Type B pancreatic cell (in vitro differentiated cells): Measurements from ENCODE around the gene ORAI1. TPM values are rescaled to one million over a fixed set of nuclear protein-coding genes. Genes with fewer than 3 reads are reported as not detected.
A peak's percentile ranks its signal among the peaks of the same experiment; 100 is the strongest.
"Not testable (repeated sequence)": the region's sequence is repeated elsewhere in the genome, so short reads cannot be mapped to it uniquely, and the experiment has no call there.

Source experiments
- DNase-seq: peaks from one replicate; pipeline ENCODE4 v3.0.0; 2021; ENCODE audit warnings: mixed read lengths; ENCODE audit not compliant: unreplicated experiment; ENCODE audit errors: extremely low spot score
- H3K27ac Mint-ChIP-seq: 2 replicates; pipeline ENCODE4 v1.8.0; 2021; ENCODE audit warnings: mild to moderate bottlenecking, mixed read lengths
- H3K27me3 Mint-ChIP-seq: 2 replicates; pipeline ENCODE4 v1.8.0; 2021; ENCODE audit warnings: mixed read lengths
- H3K36me3 Mint-ChIP-seq: 2 replicates; pipeline ENCODE4 v1.8.0; 2021; ENCODE audit warnings: mixed read lengths
- H3K4me1 Mint-ChIP-seq: one replicate; pipeline ENCODE4 v1.8.0; 2021; ENCODE audit warnings: mixed read lengths; ENCODE audit not compliant: unreplicated experiment
- H3K4me3 Mint-ChIP-seq: 2 replicates; pipeline ENCODE4 v1.8.0; 2021; ENCODE audit warnings: mild to moderate bottlenecking, mixed read lengths
- H3K9me3 Mint-ChIP-seq: 2 replicates; pipeline ENCODE4 v1.8.0; 2021; ENCODE audit warnings: mixed read lengths
- CTCF ChIP-seq: fragments of 200-600 bp; sonication (generic); conservative IDR thresholded peaks from 2 replicates; pipeline ENCODE4 v1.5.0; 2021; ENCODE audit warnings: antibody characterized with exemption, mild to moderate bottlenecking
- total RNA-seq: library from RNA; stranded (reverse); gene quantifications from 2 replicates; pipeline ENCODE4 v1.2.1, GENCODE V29; 2021; ENCODE audit warnings: low replicate concordance

The ORAI1 gene
- total RNA-seq, 1 donor from 2014 or later, result 12.9 TPM

GRCh38 chr12:121678716-121679300 lies 52.5 kb downstream of the ORAI1 start:
- Mint-ChIP-seq H3K27ac (peak overlapping the region; percentile 42), H3K4me1 (peaks cover 16% of the 10 kb centered on the region)

GRCh38 chr12:121679661-121680197 lies 53.4 kb downstream of the ORAI1 start:
- not testable (repeated sequence) for H3K27ac Mint-ChIP-seq, H3K36me3 Mint-ChIP-seq, DNase-seq, H3K9me3 Mint-ChIP-seq, H3K4me3 Mint-ChIP-seq, H3K27me3 Mint-ChIP-seq
- peaks cover 16% of the 10 kb centered on the region for H3K4me1 Mint-ChIP-seq

More at GRCh38 chr12:121678716-121679300, 52.5 kb downstream of the ORAI1 start:
- no peaks in the 10 kb centered on the region for H3K27me3 Mint-ChIP-seq
- no peaks in the 10 kb centered on the region for H3K9me3 Mint-ChIP-seq
- no peak for TF ChIP-seq CTCF
- H3K4me3 Mint-ChIP-seq, result no peak overlapping the region
- no peak for DNase-seq
- H3K36me3 Mint-ChIP-seq, result no peaks in the 10 kb centered on the region

GRCh38 chr12:121688966-121689365 lies 62.6 kb downstream of the ORAI1 start:
- Mint-ChIP-seq H3K4me1 (peaks cover 9% of the 10 kb centered on the region), H3K4me3 (peak overlapping the region; percentile 22), H3K36me3 (no peaks in the 10 kb centered on the region), H3K27ac (no peak overlapping the region), H3K9me3 (no peaks in the 10 kb centered on the region), H3K27me3 (peaks cover 3% of the 10 kb centered on the region)
- no peak for DNase-seq
- no peak for TF ChIP-seq CTCF

- DNase-seq, result no peak
- no peak overlapping the region for H3K27ac Mint-ChIP-seq
- no peak overlapping the region for H3K4me3 Mint-ChIP-seq
- no peaks in the 10 kb centered on the region for H3K36me3 Mint-ChIP-seq
- H3K9me3 Mint-ChIP-seq, result no peaks in the 10 kb centered on the region
- H3K4me1 Mint-ChIP-seq, result peaks cover 9% of the 10 kb centered on the region
- TF ChIP-seq CTCF, result no peak
- peaks cover 3% of the 10 kb centered on the region for H3K27me3 Mint-ChIP-seq
Observed at GRCh38 chr12:121689430-121689829, 63.1 kb downstream of the ORAI1 start.

Other genes with a start within 250 kb of the ORAI1 start
- gene RNF34, start 226.4 kb upstream of the ORAI1 start, total RNA-seq, result 44.3 and 47.8 TPM in 2 replicates
- 36.9 and 51.7 TPM in 2 replicates for gene KDM2B, start 45.5 kb upstream of the ORAI1 start, total RNA-seq
- 0.80 and 0.83 TPM in 2 replicates for gene MORN3, start 43.1 kb downstream of the ORAI1 start, total RNA-seq
- 11.3 and 14.0 TPM in 2 replicates for gene TMEM120B, start 86.2 kb downstream of the ORAI1 start, total RNA-seq
- gene RHOF, start 167.2 kb downstream of the ORAI1 start, total RNA-seq, result 24.9 and 26.0 TPM in 2 replicates
- gene SETD1B, start 177.5 kb downstream of the ORAI1 start, total RNA-seq, result 28.4 and 34.2 TPM in 2 replicates
- gene HPD, start 232.3 kb downstream of the ORAI1 start, total RNA-seq, result 0.92 TPM in 1 of 2 replicates, not detected in the other